Measurements from ENCODE around the gene SYNPO.

SYNPO gene

GRCh38 chr5:150690760-150691159, 50.3 kb downstream of the SYNPO start:
- no peak for DNase-seq (ENCODE audit: low spot score)

DNA sequence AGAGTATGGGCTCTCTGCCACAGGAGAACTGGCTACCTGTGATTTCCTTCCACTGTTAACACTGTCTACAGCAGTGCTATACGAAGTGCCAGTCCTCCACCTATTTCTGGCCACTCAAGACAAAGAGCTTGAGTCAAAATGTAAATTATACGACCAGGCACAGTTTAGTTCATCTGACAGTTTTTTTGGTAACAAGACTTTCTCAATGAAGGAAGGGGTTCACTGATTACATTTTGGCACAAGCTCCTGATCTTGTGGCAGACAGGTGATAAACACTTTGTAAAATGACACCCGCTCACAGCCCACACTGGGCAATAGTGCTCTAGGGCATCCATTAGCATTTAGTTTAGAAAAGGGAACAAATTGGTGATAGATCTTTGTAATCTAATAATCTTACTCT, 51.8 kb downstream of the SYNPO start:
- DNase-seq (ENCODE audit: low spot score) = no peak

- DNase-seq (ENCODE audit: low spot score) = no peak
Measured at GRCh38 chr5:150694612-150695011, 54.2 kb downstream of the SYNPO start.

DNA sequence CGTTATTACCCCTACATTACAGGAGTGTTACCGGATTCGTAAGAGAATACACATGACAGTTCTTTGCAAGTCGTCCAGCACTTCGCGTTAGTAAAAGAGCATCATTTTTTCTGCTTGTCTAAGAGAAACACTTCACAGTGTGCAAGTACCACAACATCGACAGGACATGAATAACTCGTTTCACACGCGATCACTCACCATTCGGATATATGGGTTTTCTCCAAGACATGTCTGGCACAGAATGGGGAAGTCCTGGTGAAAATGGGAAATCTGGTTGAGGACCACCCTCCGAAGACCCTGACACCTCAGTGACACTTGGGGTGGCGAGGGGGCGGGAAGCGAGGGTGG, 59.8 kb downstream of the SYNPO start:
- DNase-seq (ENCODE audit: low spot score) = peak; percentile 41

- DNase-seq (ENCODE audit: low spot score) = peak; percentile 92
Measured at GRCh38 chr5:150700594-150701377, 60.3 kb downstream of the SYNPO start, which contains the start of gene RBM22. Gene RBM22, minus strand, starts transcription at chr5:150701062. Its CDS starts 77 bp downstream, at chr5:150700985.

- DNase-seq (ENCODE audit: low spot score) = peak; percentile 36
Measured at GRCh38 chr5:150703762-150704161, 63.3 kb downstream of the SYNPO start.

DNA sequence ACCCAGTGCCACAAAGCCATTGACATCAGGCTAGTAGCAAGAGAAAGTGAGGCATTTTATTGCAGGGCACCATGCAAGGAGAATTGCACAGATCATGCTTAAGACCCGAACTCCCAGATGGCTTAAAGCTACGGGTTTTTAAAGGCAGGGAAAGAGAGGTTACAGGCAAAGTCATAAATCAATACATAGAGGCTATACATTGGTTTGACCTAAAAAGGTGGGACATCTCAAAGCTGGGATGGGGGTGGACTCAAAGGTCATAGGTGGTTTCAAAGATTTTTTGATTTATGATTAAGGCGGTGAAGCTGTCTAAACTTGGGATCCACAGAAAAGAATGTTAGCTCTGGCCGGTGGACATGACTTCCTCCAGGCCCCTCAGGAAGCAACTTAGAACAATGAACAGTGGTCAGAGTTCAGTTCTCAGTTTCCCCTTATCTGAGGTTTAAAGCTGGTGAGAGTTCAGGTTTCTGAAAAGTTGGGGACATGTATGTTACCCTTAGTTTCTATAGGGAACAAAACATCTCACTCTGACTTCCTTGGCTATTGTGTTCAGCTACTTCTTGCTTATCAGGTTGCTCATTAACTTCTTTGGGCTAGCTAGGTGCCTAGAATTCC, 66.4 kb downstream of the SYNPO start:
- DNase-seq (ENCODE audit: low spot score) = no peak

Data from RKO (cell line).